IMR-90 (cell line): ENCODE results near the gene NEGR1. TPM values are rescaled to one million over a fixed set of nuclear protein-coding genes. Genes with fewer than 3 reads are reported as not detected.

Experiments used
- ATAC-seq: fragments of 200-7000 bp; cut with Tn5 transposase; 2 replicates; pipeline ENCODE4 v1.9.1; 2020; ENCODE audit warnings: low read depth, mild to moderate bottlenecking, moderate library complexity
- BruUV-seq: library from RNA; stranded (reverse); fragments of 400-500 nt; replicated peaks from 2 replicates; lab custom pipeline; 2021; lab: Mats Ljungman, UMichigan
- CTCF ChIA-PET: fragments of 300-600 bp; formaldehyde crosslinking; extraction: SDS; loops from one replicate; lab custom pipeline; 2021; ENCODE audit warnings: antibody characterized with exemption; lab: Yijun Ruan, JAX
- POLR2A ChIA-PET: fragments of 300-600 bp; sonication (Branson Sonifier 250); formaldehyde crosslinking; loops from one replicate; lab custom pipeline; 2022; ENCODE audit warnings: antibody characterized with exemption; ENCODE audit not compliant: unreplicated experiment; lab: Charles Lee
- DNase-seq: peaks from one replicate; pipeline ENCODE4 v3.0.0; 2013
- H2AFZ ChIP-seq: replicated peaks from 2 replicates; pipeline ENCODE3; 2013; ENCODE audit warnings: low read length, mild to moderate bottlenecking; ENCODE audit not compliant: poor library complexity
- H2AK5ac ChIP-seq: 2 replicates; pipeline ENCODE4 v1.6.1; 2013; ENCODE audit warnings: low read depth, low read length, inconsistent platforms
- H2AK9ac ChIP-seq: replicated peaks from 2 replicates; pipeline ENCODE3; 2013; ENCODE audit warnings: mild to moderate bottlenecking, low read depth, low read length, moderate library complexity; ENCODE audit not compliant: poor library complexity
- H2BK120ac ChIP-seq: 2 replicates; pipeline ENCODE4 v1.6.1; 2013; ENCODE audit warnings: low read depth, low read length, inconsistent platforms
- H2BK15ac ChIP-seq: 3 replicates; pipeline ENCODE4 v1.6.1; 2013; ENCODE audit warnings: low read depth, low read length, inconsistent platforms
- H2BK20ac ChIP-seq: 2 replicates; pipeline ENCODE4 v1.6.1; 2013; ENCODE audit warnings: low read depth, mild to moderate bottlenecking, inconsistent platforms, low read length, moderate library complexity
- H2BK5ac ChIP-seq: 2 replicates; pipeline ENCODE4 v1.6.1; 2013; ENCODE audit warnings: mild to moderate bottlenecking, low read depth, low read length, inconsistent platforms; ENCODE audit not compliant: poor library complexity, severe bottlenecking
- H3K14ac ChIP-seq: replicated peaks from 2 replicates; pipeline ENCODE4 v1.6.1; 2013; ENCODE audit warnings: low read depth, low read length, inconsistent platforms
- H3K18ac ChIP-seq: 2 replicates; pipeline ENCODE4 v1.6.1; 2013; ENCODE audit warnings: low read depth, low read length, control low read depth
- H3K23ac ChIP-seq: 2 replicates; pipeline ENCODE4 v1.6.1; 2013; ENCODE audit warnings: low read depth, low read length, inconsistent platforms
- H3K27ac ChIP-seq: 2 replicates; pipeline ENCODE4 v1.5.1; 2013; ENCODE audit warnings: mild to moderate bottlenecking, control low read depth, low read length; ENCODE audit not compliant: insufficient read depth
- H3K27me3 ChIP-seq: 2 replicates; pipeline ENCODE4 v1.6.1; 2013; ENCODE audit warnings: low read length; ENCODE audit not compliant: control insufficient read depth, insufficient read depth
- H3K36me3 ChIP-seq: 2 replicates; pipeline ENCODE4 v1.6.1; 2013; ENCODE audit warnings: low read length, mixed read lengths; ENCODE audit not compliant: control insufficient read depth, insufficient read depth
- H3K4ac ChIP-seq: 2 replicates; pipeline ENCODE4 v1.6.1; 2013; ENCODE audit warnings: low read depth, low read length, inconsistent platforms
- H3K4me1 ChIP-seq: 2 replicates; pipeline ENCODE4 v1.6.1; 2013; ENCODE audit warnings: low read length, mixed read lengths; ENCODE audit not compliant: control insufficient read depth, insufficient read depth
- H3K4me2 ChIP-seq: 2 replicates; pipeline ENCODE4 v1.6.1; 2013; ENCODE audit warnings: low read depth, mild to moderate bottlenecking, control low read depth, low read length, moderate library complexity
- H3K4me3 ChIP-seq: 2 replicates; pipeline ENCODE4 v1.5.1; 2013; ENCODE audit warnings: low read depth, mild to moderate bottlenecking, control low read depth, low read length, moderate library complexity; ENCODE audit not compliant: insufficient read depth
- H3K56ac ChIP-seq: 2 replicates; pipeline ENCODE4 v1.6.1; 2013; ENCODE audit warnings: low read length, inconsistent platforms; ENCODE audit not compliant: insufficient read depth; ENCODE audit errors: extremely low read depth
- H3K79me1 ChIP-seq, 2 experiments: 2 replicates each; pipeline ENCODE4 v1.6.1; 2013; ENCODE audit warnings: low read length in 2 of 2, inconsistent platforms in 1 of 2, low read depth in 1 of 2
- H3K9ac ChIP-seq: 2 replicates; pipeline ENCODE4 v1.6.1; 2013; ENCODE audit warnings: low read depth, low read length, control low read depth
- H3K9me1 ChIP-seq: 2 replicates; pipeline ENCODE4 v1.6.1; 2013; ENCODE audit warnings: low read length, inconsistent platforms; ENCODE audit not compliant: insufficient read depth
- H3K9me3 ChIP-seq: 2 replicates; pipeline ENCODE4 v1.6.1; 2013; ENCODE audit warnings: low read length; ENCODE audit not compliant: control insufficient read depth, insufficient read depth
- H4K20me1 ChIP-seq: 2 replicates; pipeline ENCODE4 v1.6.1; 2013; ENCODE audit warnings: low read length, inconsistent platforms; ENCODE audit not compliant: insufficient read depth
- H4K5ac ChIP-seq: 2 replicates; pipeline ENCODE4 v1.6.1; 2013; ENCODE audit warnings: mild to moderate bottlenecking, low read depth, low read length, control low read depth
- H4K8ac ChIP-seq, 2 experiments: 2 replicates each; pipeline ENCODE4 v1.6.1; 2013; ENCODE audit warnings: low read depth in 2 of 2, low read length in 2 of 2, control low read depth in 1 of 2, inconsistent platforms in 1 of 2
- H4K91ac ChIP-seq: 2 replicates; pipeline ENCODE4 v1.6.1; 2013; ENCODE audit warnings: low read depth, low read length, inconsistent platforms; ENCODE audit not compliant: insufficient read depth
- CHD1 ChIP-seq: IDR thresholded peaks from 2 replicates; pipeline ENCODE4 v1.6.1; 2012; ENCODE audit warnings: low read depth, low read length, improper control_type of control experiment
- dilution Hi-C: fragments of 300-500 bp; cut with HindIII; formaldehyde crosslinking; loops from one replicate; pipeline ENCODE4 v1.14.3; 2018; ENCODE audit warnings: low sequenced_read_pairs; ENCODE audit not compliant: unreplicated experiment
- in situ Hi-C: fragments of 300-500 bp; cut with MboI; formaldehyde crosslinking; loops from 3 replicates; pipeline ENCODE4 v1.14.3; 2019; ENCODE audit warnings: low sequenced_read_pairs, inconsistent platforms, mixed read lengths
- intact Hi-C: fragments of 100-400 bp; cut with micrococcal nuclease; formaldehyde crosslinking; loops from 2 replicates; pipeline ENCODE4 v1.10.0; 2022
- polyA plus RNA-seq, 3 experiments: library from polyadenylated mRNA; depleted of rRNA; stranded (reverse); fragments of >200 nt; gene quantifications; 2 replicates each; pipeline ENCODE4 v1.2.3, GENCODE V29; 2012; ENCODE audit warnings: low replicate concordance in 1 of 3
- total RNA-seq: library from RNA; depleted of rRNA; stranded (reverse); fragments of >200 nt; gene quantifications from 2 replicates; pipeline ENCODE4 v1.2.3, GENCODE V29; 2012

The NEGR1 gene
- total and polyA plus RNA-seq, 2 of the 4 experiments (the other 2 are of a cell fraction) = 5.1 to 9.1 TPM

GRCh38 chr1:71835442-71835813 lies 446.9 kb downstream of the NEGR1 start:
- Histone ChIP-seq H4K20me1 (no peaks in the 10 kb centered on the region), H2BK15ac (no peak overlapping the region), H3K9me1 (no peaks in the 10 kb centered on the region), H3K18ac (no peak overlapping the region), H2BK120ac (no peak overlapping the region), H3K56ac (no peak overlapping the region), H4K91ac (no peak overlapping the region), H2BK5ac (no peak overlapping the region), H3K4me1 (no peaks in the 10 kb centered on the region), H2AK9ac (no peak overlapping the region), H3K23ac (no peak overlapping the region), H3K27me3 (no peaks in the 10 kb centered on the region), H3K4ac (no peak overlapping the region), H2BK20ac (no peak overlapping the region), H3K14ac (no peak overlapping the region), H4K5ac (no peak overlapping the region), H3K27ac (no peak overlapping the region), H3K9me3 (no peaks in the 10 kb centered on the region), H4K8ac (no peak overlapping the region), H2AK5ac (no peak overlapping the region), H3K9ac (no peak overlapping the region), H3K4me3 (no peak overlapping the region), H2AFZ (no peak overlapping the region), H3K4me2 (no peak overlapping the region), H3K36me3 (no peaks in the 10 kb centered on the region), H3K79me1 (no peaks in the 10 kb centered on the region)
- TF ChIP-seq CHD1 = no peak
- POLR2A ChIA-PET = no interaction called here
- DNase-seq = no peak
- dilution Hi-C loops (no loop called here), in situ Hi-C loops (no loop called here), intact Hi-C loops (no loop called here)
- ATAC-seq = no peak
- no TSS peak for BruUV-seq
- CTCF ChIA-PET = no interaction called here
